ENCODE measurements around the gene RIPK3.
A peak's percentile ranks its signal among the peaks of the same experiment; 100 is the strongest.
"Not testable (repeated sequence)": the region's sequence is repeated elsewhere in the genome, so short reads cannot be mapped to it uniquely, and the experiment has no call there.

RIPK3 gene

DNA sequence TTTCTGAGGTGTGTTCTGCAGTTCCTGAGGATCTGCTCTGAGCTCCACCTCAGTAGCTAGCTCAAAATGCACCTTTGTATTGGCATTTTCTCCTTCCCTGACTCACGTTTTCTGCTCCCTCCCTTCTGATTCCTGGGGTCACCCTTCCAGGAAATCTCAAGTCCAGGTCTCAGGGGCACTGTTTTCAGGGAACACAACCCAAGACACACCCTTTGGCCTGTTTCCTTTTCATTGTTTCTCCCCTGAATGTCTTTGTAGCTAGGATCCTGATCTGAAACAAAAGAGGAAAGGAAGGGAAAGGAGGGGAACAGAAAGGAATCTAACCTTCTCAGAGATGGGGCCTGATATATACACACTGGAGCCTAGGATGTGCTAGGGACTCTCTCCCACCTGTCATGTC is 7.3 kb upstream of the RIPK3 start:
- DNase-seq (ENCODE audit: low read depth, low spot score): no peak

- no peak for DNase-seq (ENCODE audit: low read depth, low spot score)
Measured at GRCh38 chr14:24343795-24344660, 4.2 kb upstream of the RIPK3 start.

DNA sequence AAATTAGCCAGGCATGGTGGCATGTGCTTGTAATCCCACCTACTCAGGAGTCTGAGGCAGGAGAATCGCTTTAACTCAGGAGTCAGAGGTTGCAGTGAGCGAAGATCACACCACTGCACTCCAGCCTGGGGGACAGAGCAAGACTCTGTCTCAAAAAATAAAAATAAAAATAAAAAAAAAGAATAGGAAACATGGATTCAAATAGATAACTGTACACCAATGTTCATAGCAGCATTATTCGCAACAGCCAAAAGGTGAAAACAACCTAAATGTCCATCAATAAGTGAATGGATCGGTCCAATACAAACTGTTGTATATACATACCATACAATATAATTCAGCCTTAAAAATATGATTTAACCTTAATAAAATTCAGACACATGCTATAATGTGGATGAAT is 3.1 kb upstream of the RIPK3 start:
- no peak for DNase-seq (ENCODE audit: low read depth, low spot score)

- DNase-seq (ENCODE audit: low read depth, low spot score): no peak
Measured at GRCh38 chr14:24340606-24341005, 815 bp upstream of the RIPK3 start.

DNA sequence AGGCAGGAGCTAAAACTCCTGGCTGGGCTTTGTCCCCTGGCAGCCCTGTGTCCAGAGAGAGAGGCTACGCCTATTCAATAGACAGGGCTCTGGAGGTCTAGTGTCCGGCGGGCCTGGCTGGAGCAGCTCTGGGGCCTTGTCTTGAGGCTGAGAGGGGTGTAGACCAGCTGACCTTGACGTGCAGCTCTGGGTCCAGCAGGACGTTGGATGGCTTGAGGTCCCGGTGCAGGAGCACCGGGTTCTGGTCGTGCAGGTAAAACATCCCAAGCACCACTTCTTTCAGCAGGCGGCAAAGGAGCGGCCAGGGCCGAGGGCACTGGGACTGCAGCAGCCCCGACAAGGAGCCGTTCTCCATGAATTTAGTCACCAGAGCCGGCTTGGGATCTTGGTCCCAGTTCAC is 948 bp downstream of the RIPK3 start:
- no peak for DNase-seq (ENCODE audit: low read depth, low spot score)

DNA sequence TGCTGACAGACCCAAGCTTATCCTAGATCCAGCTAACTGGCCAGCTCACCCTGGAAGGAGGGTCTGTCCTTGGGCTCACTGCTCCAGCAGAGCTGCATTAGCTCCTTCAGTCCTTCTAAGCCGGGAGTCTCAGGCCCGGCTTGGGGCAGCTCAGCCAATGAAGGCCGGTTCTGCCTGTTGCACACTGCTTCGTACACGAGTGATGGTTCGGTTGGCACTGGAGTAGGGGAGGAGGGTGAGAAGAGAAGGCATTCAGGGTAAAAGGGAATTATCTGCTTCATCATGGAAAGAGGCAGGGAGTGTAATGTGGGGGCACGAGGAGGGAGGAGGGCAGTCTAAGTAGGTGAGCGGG is 2.0 kb downstream of the RIPK3 start:
- DNase-seq (ENCODE audit: low read depth, low spot score): no peak

DNA sequence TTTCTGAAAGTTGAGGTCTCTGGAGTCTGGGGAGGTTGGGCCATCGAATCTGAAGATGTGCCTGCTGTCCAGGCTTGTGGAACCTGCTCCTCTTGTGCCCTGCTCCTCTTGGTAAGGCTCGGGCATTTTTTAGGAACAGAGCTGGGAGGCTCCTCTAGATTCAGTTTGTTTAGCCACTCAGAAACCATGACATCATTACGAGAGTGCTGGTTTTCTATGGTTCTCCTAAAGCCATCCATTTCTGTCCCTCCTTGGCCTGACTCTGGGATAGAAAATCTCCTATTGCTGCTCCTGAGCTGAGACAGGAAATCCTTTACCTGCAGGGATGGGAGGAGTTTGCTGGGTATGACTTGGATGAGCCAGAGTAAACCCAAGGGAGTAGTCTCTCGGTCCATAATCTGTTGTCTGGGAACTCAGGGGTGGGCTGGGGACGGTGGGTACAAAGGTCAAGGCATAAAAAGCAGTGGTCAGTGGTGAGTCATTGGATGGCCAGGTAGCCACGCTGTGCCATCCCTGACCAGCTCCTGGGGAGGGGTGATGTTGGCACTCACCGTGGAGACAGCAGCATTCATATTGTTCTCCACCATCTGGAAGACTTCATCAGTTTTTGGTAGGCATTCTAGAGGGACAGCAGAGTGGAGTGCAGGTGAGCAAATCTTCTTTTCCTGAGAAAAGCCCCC is 2.5 kb downstream of the RIPK3 start:
- no peak for DNase-seq (ENCODE audit: low read depth, low spot score)

DNA sequence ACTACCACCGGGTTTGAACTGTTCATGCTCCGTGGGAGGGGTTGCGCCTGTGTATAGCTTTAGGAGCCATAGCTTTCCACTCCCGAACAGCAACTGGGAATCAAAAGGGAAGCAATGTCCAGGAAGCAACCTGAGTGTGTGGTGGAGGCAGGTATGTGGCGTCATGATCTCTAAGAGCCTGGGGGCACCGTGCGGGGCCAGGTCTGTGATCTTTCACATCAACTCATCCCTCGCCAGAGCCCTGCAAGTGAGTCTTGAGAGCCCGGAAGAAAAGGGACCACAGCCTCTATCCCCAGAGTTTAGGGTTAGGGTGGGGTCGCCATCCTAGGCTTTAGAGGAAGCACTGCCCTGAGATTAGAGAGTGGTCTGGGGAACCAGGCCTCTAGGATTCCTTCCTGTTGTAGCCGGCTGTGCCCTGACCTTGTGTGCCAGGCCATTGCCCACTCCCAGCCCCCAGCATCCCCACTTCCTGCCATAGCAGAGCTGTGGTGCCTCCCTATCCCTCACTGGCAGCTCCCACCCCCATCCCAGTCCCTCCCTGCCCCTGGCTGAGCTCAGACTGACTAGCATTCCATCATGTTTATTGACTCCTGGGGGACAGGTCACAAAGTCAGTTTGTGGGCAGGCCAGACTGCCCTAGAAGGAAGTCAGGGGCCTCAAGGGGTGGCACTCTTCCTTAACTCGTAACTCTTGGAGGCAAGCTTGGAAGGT is 4.2 kb downstream of the RIPK3 start:
- no peak for DNase-seq (ENCODE audit: low read depth, low spot score)

- no peak for DNase-seq (ENCODE audit: low read depth, low spot score)
Measured at GRCh38 chr14:24334431-24335291, 5.1 kb downstream of the RIPK3 start, which contains the start of gene ADCY4. ADCY4 (minus strand) TSS chr14:24335071; CDS start chr14:24334652, 419 bp downstream.

GRCh38 chr14:24332268-24332993 is 7.4 kb downstream of the RIPK3 start:
- DNase-seq (ENCODE audit: low read depth, low spot score): peak; percentile 74

GRCh38 chr14:24331731-24332267 is 8.0 kb downstream of the RIPK3 start:
- no peak for DNase-seq (ENCODE audit: low read depth, low spot score)

GRCh38 chr14:24330973-24331674 is 8.7 kb downstream of the RIPK3 start:
- no peak for DNase-seq (ENCODE audit: low read depth, low spot score)

- DNase-seq (ENCODE audit: low read depth, low spot score): no peak
Measured at GRCh38 chr14:24329736-24330135, 10.1 kb downstream of the RIPK3 start.

- no peak for DNase-seq (ENCODE audit: low read depth, low spot score)
Measured at GRCh38 chr14:24329073-24329663, 10.6 kb downstream of the RIPK3 start.

GRCh38 chr14:24327914-24328313 is 11.9 kb downstream of the RIPK3 start:
- DNase-seq (ENCODE audit: low read depth, low spot score): not testable (repeated sequence)

- no peak for DNase-seq (ENCODE audit: low read depth, low spot score)
Measured at GRCh38 chr14:24327303-24327702, 12.5 kb downstream of the RIPK3 start.

- DNase-seq (ENCODE audit: low read depth, low spot score): no peak
Measured at GRCh38 chr14:24325963-24326362, 13.8 kb downstream of the RIPK3 start.

GRCh38 chr14:24325041-24325530 is 14.7 kb downstream of the RIPK3 start:
- DNase-seq (ENCODE audit: low read depth, low spot score): no peak

GRCh38 chr14:24324024-24324423 is 15.8 kb downstream of the RIPK3 start:
- no peak for DNase-seq (ENCODE audit: low read depth, low spot score)

Data from activated CD4-positive, CD25-positive, alpha-beta regulatory T cell treated with anti-CD3 and anti-CD28 coated beads, Interleukin-2, amount 50 U/mL, for 16 hours (primary cell).